Medulla oblongata (tissue), 1 donor: ENCODE measurements around the gene ALLC.
"Not testable (repeated sequence)": the region's sequence is repeated elsewhere in the genome, so short reads cannot be mapped to it uniquely, and the experiment has no call there.

Experiments
- DNase-seq: peaks from one replicate; pipeline ENCODE4 v3.0.0-alpha.2; 2015; ENCODE audit errors: extremely low spot score

Gene ALLC

GRCh38 chr2:3657881-3658280, at the start of gene ALLC:
TSS of gene ALLC (plus strand) at chr2:3658200. CDS start at chr2:3671158, 12,958 bp downstream.
- DNase-seq, result no peak

GRCh38 chr2:3608373-3609278, 49.4 kb upstream of the ALLC start:
- no peak for DNase-seq

- DNase-seq, result not testable (repeated sequence)
These were observed 48.7 kb upstream of the ALLC start for GRCh38 chr2:3609279-3609673.

- DNase-seq, result no peak
These were observed 47.6 kb upstream of the ALLC start for GRCh38 chr2:3610415-3610814.

GRCh38 chr2:3610881-3611505, 47.0 kb upstream of the ALLC start:
- no peak for DNase-seq

- DNase-seq, result no peak
These were observed 46.4 kb upstream of the ALLC start for GRCh38 chr2:3611589-3611988.

- DNase-seq, result no peak
These were observed 45.1 kb upstream of the ALLC start for GRCh38 chr2:3612639-3613523.

GRCh38 chr2:3613524-3613905, 44.5 kb upstream of the ALLC start:
- DNase-seq, result no peak

GRCh38 chr2:3614743-3615142, 43.3 kb upstream of the ALLC start:
- not testable (repeated sequence) for DNase-seq

- not testable (repeated sequence) for DNase-seq
These were observed 42.3 kb upstream of the ALLC start for GRCh38 chr2:3615541-3616200.

GRCh38 chr2:3616435-3617197, 41.4 kb upstream of the ALLC start:
- not testable (repeated sequence) for DNase-seq

GRCh38 chr2:3617198-3617890, 40.7 kb upstream of the ALLC start:
- no peak for DNase-seq

- DNase-seq, result no peak
These were observed 39.6 kb upstream of the ALLC start for GRCh38 chr2:3618367-3618766.

GRCh38 chr2:3619033-3619432, 39.0 kb upstream of the ALLC start:
- no peak for DNase-seq

GRCh38 chr2:3619661-3620060, 38.3 kb upstream of the ALLC start:
- DNase-seq, result not testable (repeated sequence)

GRCh38 chr2:3620834-3621233, 37.2 kb upstream of the ALLC start:
- DNase-seq, result no peak

- DNase-seq, result no peak
These were observed 35.0 kb upstream of the ALLC start for GRCh38 chr2:3622967-3623366.

- no peak for DNase-seq
These were observed 33.8 kb upstream of the ALLC start for GRCh38 chr2:3624059-3624794.

GRCh38 chr2:3625186-3625585, 32.8 kb upstream of the ALLC start:
- DNase-seq, result no peak
